Measurements from ENCODE around the gene KANK3.
A peak's percentile ranks its signal among the peaks of the same experiment; 100 is the strongest.
"Not testable (repeated sequence)": the region's sequence is repeated elsewhere in the genome, so short reads cannot be mapped to it uniquely, and the experiment has no call there.

Gene KANK3

DNA sequence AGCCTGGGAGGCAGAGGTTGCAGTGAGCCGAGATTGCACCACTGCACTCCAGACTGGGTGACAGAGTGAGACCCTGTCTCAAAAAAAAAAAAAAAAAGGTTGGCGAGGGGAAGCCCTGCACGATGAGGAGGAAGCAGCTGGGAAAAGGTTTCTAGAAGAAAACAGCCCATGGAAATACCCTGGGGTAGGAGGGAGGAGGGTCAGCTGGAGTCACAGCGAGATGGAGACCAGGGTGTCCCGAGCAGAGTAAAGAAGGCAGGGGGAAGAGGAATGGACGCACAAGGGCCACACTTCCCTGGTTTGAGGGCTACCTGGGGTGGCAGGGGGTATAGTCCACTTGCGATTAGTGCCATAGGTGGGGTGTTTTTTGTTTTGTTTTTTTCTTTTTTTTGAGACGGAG, 6.4 kb downstream of the KANK3 start:
- no peak for DNase-seq

GRCh38 chr19:8336072-8336569, 6.9 kb downstream of the KANK3 start:
- DNase-seq = no peak

DNA sequence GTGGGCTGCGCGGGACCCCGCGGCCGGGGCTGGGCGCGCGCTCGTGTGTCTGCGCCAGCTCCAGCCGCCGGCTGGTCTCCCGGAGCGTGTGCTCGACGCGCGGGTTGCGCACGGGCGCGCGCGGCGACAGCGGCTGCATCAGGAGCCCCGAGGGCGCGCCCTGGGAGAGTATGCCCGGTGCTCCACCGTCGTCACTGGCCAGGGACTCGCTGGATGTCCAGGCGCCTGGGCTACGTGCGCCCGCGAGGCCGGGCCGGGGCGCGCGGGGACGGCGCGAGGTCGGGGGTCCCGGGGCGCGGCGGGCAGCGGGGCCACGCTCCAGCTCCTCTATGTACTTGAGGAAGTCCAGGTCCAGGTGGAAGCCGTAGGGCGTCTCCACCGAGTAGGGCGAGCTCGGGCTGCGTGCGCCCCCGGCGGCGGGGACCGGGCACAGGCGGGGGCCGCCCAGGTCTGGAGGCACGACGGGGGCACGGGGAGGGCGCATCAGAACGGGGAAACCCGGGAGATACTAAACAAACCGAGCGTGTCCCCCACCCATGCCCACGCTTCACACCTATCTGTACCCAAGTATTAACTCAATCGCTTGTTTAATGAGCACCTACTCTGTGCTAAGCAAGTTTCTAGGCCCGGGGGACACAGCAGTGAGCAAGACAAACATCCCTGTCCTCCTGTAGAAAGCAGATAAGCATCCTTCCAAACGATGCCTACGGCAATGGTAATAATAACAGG, 7.6 kb downstream of the KANK3 start:
- no peak for DNase-seq

GRCh38 chr19:8334458-8335342, 8.4 kb downstream of the KANK3 start:
- DNase-seq = peak in 1 of 2 donors; percentile 28

GRCh38 chr19:8333767-8334457, 9.2 kb downstream of the KANK3 start:
- no peak for DNase-seq

DNA sequence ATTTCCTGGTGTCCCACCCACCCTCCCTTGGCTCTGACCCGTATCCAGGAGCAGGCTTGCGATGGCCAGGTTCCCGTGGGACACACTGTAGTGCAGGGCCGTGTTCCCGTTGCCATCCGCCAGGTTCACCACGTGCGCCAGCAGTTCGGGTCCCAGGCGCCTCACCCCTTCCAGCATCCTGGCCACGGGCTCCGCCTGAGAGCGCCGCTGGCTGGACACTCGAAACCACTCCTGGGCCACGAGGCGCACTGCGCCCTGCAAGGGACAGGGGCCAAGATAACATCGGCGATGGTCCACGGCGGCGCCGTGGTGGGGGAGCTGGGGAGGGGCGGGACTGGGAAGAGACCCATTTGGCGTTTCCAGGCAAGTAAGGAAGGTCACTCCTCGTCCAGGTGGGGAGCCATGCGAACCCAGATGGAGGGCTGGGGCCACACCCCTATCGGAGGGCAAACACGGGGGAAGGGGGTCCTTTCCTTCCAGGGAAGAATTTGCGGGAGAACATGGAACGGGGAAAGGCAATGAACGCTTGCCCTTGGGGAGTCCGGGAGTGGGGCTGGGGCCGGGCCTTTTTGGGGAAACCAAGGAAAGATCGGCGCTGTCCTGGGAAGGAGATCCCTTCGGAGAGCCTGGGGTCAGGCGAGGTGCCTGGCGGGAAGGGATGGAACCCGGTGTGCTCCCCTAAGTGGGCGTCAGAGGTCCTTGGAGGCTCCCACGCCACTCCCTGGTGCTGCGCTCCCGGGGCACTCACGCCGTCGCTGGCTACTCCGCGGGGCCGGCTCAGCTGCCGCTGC, 9.9 kb downstream of the KANK3 start:
- DNase-seq = no peak

GRCh38 chr19:8331263-8331845, 11.7 kb downstream of the KANK3 start:
- no peak for DNase-seq

GRCh38 chr19:8329996-8330395, 13.1 kb downstream of the KANK3 start:
- no peak for DNase-seq

DNA sequence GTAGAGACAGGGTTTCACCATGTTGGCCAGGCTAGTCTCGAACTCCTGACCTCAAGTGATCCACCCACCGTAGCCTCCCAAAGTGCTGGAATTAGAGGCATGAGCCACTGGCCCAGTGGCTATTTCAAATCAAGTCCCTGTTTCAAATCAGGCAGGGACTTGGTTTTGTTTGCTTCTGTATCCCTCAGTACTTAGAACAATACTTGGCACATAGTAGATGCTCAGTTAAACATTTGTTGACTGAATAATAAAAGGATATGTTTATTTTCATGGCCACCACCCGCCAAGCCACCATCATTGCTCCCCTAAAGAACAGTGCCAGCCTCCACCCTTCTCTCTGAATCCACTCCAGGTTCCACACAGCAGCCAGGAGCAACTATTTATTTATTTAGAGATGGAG, 17.6 kb downstream of the KANK3 start:
- no peak for DNase-seq

GRCh38 chr19:8324186-8325050, 18.6 kb downstream of the KANK3 start:
- DNase-seq = no peak

DNA sequence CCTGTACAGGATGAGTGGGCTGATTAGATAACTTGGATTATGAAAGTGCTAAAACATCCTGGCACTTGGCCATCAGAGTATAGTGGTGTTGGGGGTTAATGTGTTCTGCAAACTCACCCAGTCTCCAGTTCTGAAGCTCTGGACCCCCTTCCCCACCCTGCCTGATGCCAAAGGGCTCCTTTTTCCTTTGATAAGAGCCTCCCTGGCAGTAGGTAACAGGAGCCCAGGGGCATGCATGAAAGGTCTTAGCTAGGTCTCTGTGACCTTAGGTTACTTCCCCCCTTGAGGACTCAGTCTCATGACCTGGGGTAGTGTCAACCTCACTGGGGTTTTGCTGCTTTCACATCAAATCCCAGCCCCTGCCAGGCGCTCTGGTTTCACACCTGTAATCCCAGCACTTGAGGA, 19.3 kb downstream of the KANK3 start:
- DNase-seq = no peak

GRCh38 chr19:8322638-8322997, 20.4 kb downstream of the KANK3 start:
- no peak for DNase-seq

- DNase-seq = no peak
Measured at GRCh38 chr19:8321986-8322637, 20.9 kb downstream of the KANK3 start.

DNA sequence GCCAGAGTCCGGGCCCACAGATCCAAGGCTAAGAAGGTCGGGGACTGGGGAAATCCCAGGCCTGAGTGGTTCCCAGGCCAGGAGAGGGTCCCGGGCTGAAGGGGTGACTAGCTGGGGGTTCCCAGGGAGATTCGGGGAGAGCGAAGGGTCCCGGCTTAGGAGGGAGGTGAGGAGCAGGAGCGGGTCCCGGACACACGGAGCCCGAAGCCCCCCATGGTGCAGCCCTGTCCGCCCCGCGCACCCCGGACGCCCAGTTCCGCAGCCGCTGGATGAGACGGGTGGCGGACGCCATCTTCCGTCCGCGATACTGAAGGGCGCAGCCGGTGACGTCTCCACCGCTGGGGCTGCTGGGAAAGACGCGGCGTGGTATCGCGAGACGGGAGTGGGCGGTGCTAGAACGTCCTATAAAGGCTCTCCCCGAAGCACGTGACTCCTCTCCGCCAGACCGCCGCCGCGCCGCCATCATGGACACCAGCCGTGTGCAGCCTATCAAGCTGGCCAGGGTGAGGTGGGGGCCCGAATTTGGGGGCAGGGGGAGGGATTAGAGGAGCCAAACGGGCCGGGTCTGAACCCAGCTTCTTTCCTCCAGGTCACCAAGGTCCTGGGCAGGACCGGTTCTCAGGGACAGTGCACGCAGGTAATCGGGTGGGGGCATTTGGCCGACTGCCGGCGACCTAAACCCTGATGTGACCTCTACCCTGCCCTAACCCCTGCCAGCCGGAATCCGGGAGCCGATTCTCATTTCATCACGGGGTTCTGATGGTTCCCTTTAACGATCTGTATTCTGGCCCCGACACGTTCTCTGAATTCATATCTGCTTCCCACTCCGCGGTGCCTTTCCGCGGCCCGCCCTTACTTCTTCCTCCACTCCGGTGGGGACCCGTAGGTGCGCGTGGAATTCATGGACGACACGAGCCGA, 21.7 kb downstream of the KANK3 start, which contains the start of the genes NDUFA7 and RPS28:
Gene NDUFA7, minus strand, starts transcription at position 309 of the 919 bp plus-strand sequence. Its CDS starts 17 bp downstream, at position 292.
Gene RPS28, plus strand, starts transcription at position 430 of the 919 bp plus-strand sequence. Its CDS starts 35 bp downstream, at position 465.
- peak; percentile 97 to 98 for DNase-seq

GRCh38 chr19:8320564-8321066, 22.4 kb downstream of the KANK3 start:
- DNase-seq = no peak

- no peak for DNase-seq
Measured at GRCh38 chr19:8319807-8320520, 23.1 kb downstream of the KANK3 start.

DNA sequence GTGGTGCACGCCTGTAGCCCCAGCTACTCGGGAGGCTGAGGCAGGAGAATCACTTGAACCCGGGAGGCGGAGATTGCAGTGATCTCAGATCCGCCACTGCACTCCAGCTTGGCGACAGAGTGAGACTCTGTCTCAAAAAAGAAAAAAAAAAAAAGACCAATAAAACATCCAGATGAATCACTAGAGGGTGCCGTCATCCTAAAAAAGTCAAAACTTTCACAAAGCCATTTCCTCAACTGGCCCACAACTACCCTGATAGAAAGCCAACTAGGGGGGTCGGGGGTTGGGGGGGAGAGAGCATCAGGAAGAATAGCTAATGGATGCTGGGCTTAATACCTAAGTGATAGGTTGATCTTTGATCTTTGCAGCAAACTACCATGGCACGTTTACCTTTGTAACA, 24.2 kb downstream of the KANK3 start:
- DNase-seq = not testable (repeated sequence)
